SK-N-SH treated with all-trans-retinoic acid at 6 μM for 48 hours (cell line): ENCODE measurements around the gene ALDOA.

Experiments used
- ATAC-seq: fragments of 200-7000 bp; cut with Tn5 transposase; 3 replicates; pipeline ENCODE4 v1.9.1; 2020; ENCODE audit warnings: mild to moderate bottlenecking, moderate library complexity
- BACH2 ChIP-seq: fragments of 250-450 bp; sonication (Bioruptor Pico); IDR thresholded peaks from 2 replicates; pipeline ENCODE4 v1.9.0; 2021; ENCODE audit warnings: mild to moderate bottlenecking, borderline replicate concordance
- CSDC2 ChIP-seq: fragments of 250-450 bp; sonication (Bioruptor Pico); IDR thresholded peaks from 2 replicates; pipeline ENCODE4 v1.5.0; 2020; ENCODE audit warnings: mild to moderate bottlenecking, moderate library complexity
- ISL1 ChIP-seq: fragments of 250-450 bp; sonication (Bioruptor Pico); IDR thresholded peaks from 2 replicates; pipeline ENCODE4 v2.1.2; 2022; ENCODE audit warnings: mild to moderate bottlenecking, moderate library complexity
- OSR1 ChIP-seq: fragments of 250-450 bp; sonication (Bioruptor Pico); IDR thresholded peaks from 2 replicates; pipeline ENCODE4 v1.8.0; 2022; ENCODE audit warnings: moderate library complexity, mild to moderate bottlenecking, inconsistent platforms
- PATZ1 ChIP-seq: fragments of 250-450 bp; sonication (Bioruptor Pico); IDR thresholded peaks from 2 replicates; pipeline ENCODE4 v1.8.0; 2020; ENCODE audit warnings: mild to moderate bottlenecking, moderate library complexity, borderline replicate concordance
- POU6F1 ChIP-seq: fragments of 250-450 bp; sonication (Bioruptor Pico); IDR thresholded peaks from 2 replicates; pipeline ENCODE4 v1.8.0; 2021; ENCODE audit warnings: low read depth, mild to moderate bottlenecking, moderate library complexity, borderline replicate concordance
- PPARA ChIP-seq: fragments of 250-450 bp; sonication (Bioruptor Pico); IDR thresholded peaks from 2 replicates; pipeline ENCODE4 v1.5.0; 2020; ENCODE audit warnings: mild to moderate bottlenecking, borderline replicate concordance
- RARB ChIP-seq: fragments of 250-450 bp; sonication (Bioruptor Pico); IDR thresholded peaks from 2 replicates; pipeline ENCODE4 v1.8.0; 2021; ENCODE audit warnings: mild to moderate bottlenecking, moderate library complexity
- SNAI2 ChIP-seq: fragments of 250-450 bp; sonication (Bioruptor Pico); IDR thresholded peaks from 2 replicates; pipeline ENCODE4 v1.5.0; 2020; ENCODE audit warnings: mild to moderate bottlenecking, moderate library complexity
- TCF4 ChIP-seq: fragments of 250-450 bp; sonication (Bioruptor Pico); IDR thresholded peaks from 2 replicates; pipeline ENCODE4 v1.8.0; 2021; ENCODE audit warnings: mild to moderate bottlenecking, moderate library complexity, borderline replicate concordance
- TSHZ2 ChIP-seq: fragments of 250-450 bp; sonication (Bioruptor Pico); IDR thresholded peaks from 2 replicates; pipeline ENCODE4 v1.5.0; 2020; ENCODE audit warnings: mild to moderate bottlenecking, moderate library complexity
- ZC3H10 ChIP-seq: fragments of 250-450 bp; sonication (Bioruptor Pico); IDR thresholded peaks from 2 replicates; pipeline ENCODE4 v1.5.1; 2021; ENCODE audit warnings: mild to moderate bottlenecking, moderate library complexity
- ZFP3 ChIP-seq: fragments of 250-450 bp; sonication (Bioruptor Pico); IDR thresholded peaks from 2 replicates; pipeline ENCODE4 v1.5.0; 2020; ENCODE audit warnings: mild to moderate bottlenecking, moderate library complexity
- ZFP30 ChIP-seq: fragments of 450-650 bp; formaldehyde crosslinking; IDR thresholded peaks from 2 replicates; pipeline ENCODE4 v1.5.0; 2022; ENCODE audit warnings: mild to moderate bottlenecking, moderate library complexity
- ZNF70 ChIP-seq: fragments of 450-650 bp; formaldehyde crosslinking; IDR thresholded peaks from 2 replicates; pipeline ENCODE4 v1.5.0; 2020; ENCODE audit warnings: mild to moderate bottlenecking, moderate library complexity
- ZNF8 ChIP-seq: fragments of 450-650 bp; formaldehyde crosslinking; IDR thresholded peaks from 2 replicates; pipeline ENCODE4 v1.5.0; 2020; ENCODE audit warnings: mild to moderate bottlenecking, moderate library complexity
- TF ChIP-seq, protein P1 (sequence below): fragments of 250-450 bp; sonication (Bioruptor Pico); IDR thresholded peaks from 2 replicates; pipeline ENCODE4 v1.5.1; 2021; ENCODE audit warnings: mild to moderate bottlenecking, moderate library complexity

ALDOA gene

DNA sequence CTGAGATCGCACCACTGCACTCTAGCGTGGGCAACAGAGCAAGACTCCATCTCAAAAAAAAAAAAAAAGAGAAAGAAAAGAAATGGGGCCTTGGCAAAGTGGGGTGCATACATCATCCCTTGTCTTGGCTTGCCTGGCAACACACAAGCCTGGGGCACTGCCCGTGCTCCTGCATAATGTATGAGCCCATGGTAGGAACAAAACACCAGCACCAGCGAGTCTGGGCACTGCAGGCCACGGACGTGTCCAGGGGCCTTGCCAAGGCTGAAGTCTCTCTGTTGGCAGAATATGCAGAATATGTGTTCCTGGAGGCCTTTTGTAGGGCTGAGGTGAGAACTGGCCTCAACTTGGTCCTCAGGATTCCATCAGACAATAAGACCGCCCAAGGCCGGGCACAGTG, 15.7 kb upstream of the ALDOA start (continued):
- TF ChIP-seq POU6F1 (CRISPR knock-in tag) (no peak), ZNF70 (no peak), PPARA (no peak), ZFP30 (CRISPR knock-in tag) (no peak), ISL1 (CRISPR knock-in tag) (no peak)

- TF ChIP-seq ISL1 (CRISPR knock-in tag) (no peak), POU6F1 (CRISPR knock-in tag) (no peak), OSR1 (CRISPR knock-in tag) (no peak), PATZ1 (CRISPR knock-in tag) (no peak), ZC3H10 (no peak), RARB (CRISPR knock-in tag) (no peak)
- TF ChIP-seq, all 23 proteins: peak for 0
- peak; percentile 62 for ATAC-seq
Observed at GRCh38 chr16:30051518-30051917, 14.0 kb upstream of the ALDOA start.

GRCh38 chr16:30052671-30053372, 12.7 kb upstream of the ALDOA start:
- peak; percentile 82 for ATAC-seq
- TF ChIP-seq POU6F1 (CRISPR knock-in tag) (no peak), ZFP3 (CRISPR knock-in tag) (0 out of 2 replicates have a peak, but pooled peaks have one; percentile 34), OSR1 (CRISPR knock-in tag) (no peak), TSHZ2 (CRISPR knock-in tag) (0 out of 2 replicates have a peak, but pooled peaks have one; percentile 52), ZNF70 (0 out of 2 replicates have a peak, but pooled peaks have one; percentile 15)
- TF ChIP-seq, all 23 proteins: peak for 3

GRCh38 chr16:30053376-30054015, 12.1 kb upstream of the ALDOA start:
- TF ChIP-seq SNAI2 (CRISPR knock-in tag) (no peak), BACH2 (CRISPR knock-in tag) (no peak), TCF4 (CRISPR knock-in tag) (no peak), TSHZ2 (CRISPR knock-in tag) (no peak), ZNF70 (no peak), RARB (CRISPR knock-in tag) (no peak), ISL1 (CRISPR knock-in tag) (no peak), ZC3H10 (no peak), ZNF8 (CRISPR knock-in tag) (no peak), CSDC2 (CRISPR knock-in tag) (no peak)
- TF ChIP-seq, protein P1, sequence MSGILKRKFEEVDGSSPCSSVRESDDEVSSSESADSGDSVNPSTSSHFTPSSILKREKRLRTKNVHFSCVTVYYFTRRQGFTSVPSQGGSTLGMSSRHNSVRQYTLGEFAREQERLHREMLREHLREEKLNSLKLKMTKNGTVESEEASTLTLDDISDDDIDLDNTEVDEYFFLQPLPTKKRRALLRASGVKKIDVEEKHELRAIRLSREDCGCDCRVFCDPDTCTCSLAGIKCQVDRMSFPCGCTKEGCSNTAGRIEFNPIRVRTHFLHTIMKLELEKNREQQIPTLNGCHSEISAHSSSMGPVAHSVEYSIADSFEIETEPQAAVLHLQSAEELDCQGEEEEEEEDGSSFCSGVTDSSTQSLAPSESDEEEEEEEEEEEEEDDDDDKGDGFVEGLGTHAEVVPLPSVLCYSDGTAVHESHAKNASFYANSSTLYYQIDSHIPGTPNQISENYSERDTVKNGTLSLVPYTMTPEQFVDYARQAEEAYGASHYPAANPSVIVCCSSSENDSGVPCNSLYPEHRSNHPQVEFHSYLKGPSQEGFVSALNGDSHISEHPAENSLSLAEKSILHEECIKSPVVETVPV = no peak
- TF ChIP-seq, all 23 proteins: peak for 0
- ATAC-seq = peak; percentile 64
